Mucosa of stomach (tissue), 1 donor: ENCODE results near the gene NTN4.
"Not testable (repeated sequence)": the region's sequence is repeated elsewhere in the genome, so short reads cannot be mapped to it uniquely, and the experiment has no call there.

Experiments used
- H3K27me3 ChIP-seq: one replicate; pipeline ENCODE4 v1.7.0; 2013; ENCODE audit warnings: mild to moderate bottlenecking, low read length; ENCODE audit not compliant: control insufficient read depth, insufficient read depth
- H3K36me3 ChIP-seq: one replicate; pipeline ENCODE4 v1.7.0; 2013; ENCODE audit warnings: low read length; ENCODE audit not compliant: control insufficient read depth, insufficient read depth
- H3K4me1 ChIP-seq: one replicate; pipeline ENCODE4 v1.7.0; 2013; ENCODE audit warnings: mild to moderate bottlenecking, low read length; ENCODE audit not compliant: control insufficient read depth, insufficient read depth
- H3K4me3 ChIP-seq: one replicate; pipeline ENCODE4 v1.7.0; 2013; ENCODE audit warnings: low read length
- H3K9ac ChIP-seq: one replicate; pipeline ENCODE4 v1.7.0; 2013; ENCODE audit warnings: mild to moderate bottlenecking, low read length, moderate library complexity
- H3K9me3 ChIP-seq: one replicate; pipeline ENCODE4 v1.7.0; 2013; ENCODE audit warnings: mild to moderate bottlenecking, low read length, moderate library complexity; ENCODE audit not compliant: control insufficient read depth
- donor health status: Pancreatic carcinoma.

Gene NTN4

GRCh38 chr12:95763809-95764253 lies 26.7 kb downstream of the NTN4 start:
- no peaks in the 10 kb centered on the region for H3K4me1 ChIP-seq

GRCh38 chr12:95762123-95762785 lies 28.3 kb downstream of the NTN4 start:
- H3K36me3 ChIP-seq: no peaks in the 10 kb centered on the region
- H3K4me3 ChIP-seq: no peak overlapping the region
- no peaks in the 10 kb centered on the region for H3K9me3 ChIP-seq
- no peak overlapping the region for H3K9ac ChIP-seq
- H3K4me1 ChIP-seq: no peaks in the 10 kb centered on the region
- H3K27me3 ChIP-seq: no peaks in the 10 kb centered on the region

More at GRCh38 chr12:95763809-95764253, 26.7 kb downstream of the NTN4 start:
- no peak overlapping the region for H3K4me3 ChIP-seq
- H3K36me3 ChIP-seq: no peaks in the 10 kb centered on the region
- no peak overlapping the region for H3K9ac ChIP-seq
- no peaks in the 10 kb centered on the region for H3K9me3 ChIP-seq
- H3K27me3 ChIP-seq: no peaks in the 10 kb centered on the region

- H3K27me3 ChIP-seq: no peaks in the 10 kb centered on the region
- H3K9ac ChIP-seq: no peak overlapping the region
- no peaks in the 10 kb centered on the region for H3K36me3 ChIP-seq
- no peak overlapping the region for H3K4me3 ChIP-seq
- no peaks in the 10 kb centered on the region for H3K9me3 ChIP-seq
- H3K4me1 ChIP-seq: no peaks in the 10 kb centered on the region
Observed at GRCh38 chr12:95760371-95760770, 30.2 kb downstream of the NTN4 start.

- no peaks in the 10 kb centered on the region for H3K27me3 ChIP-seq
- no peaks in the 10 kb centered on the region for H3K9me3 ChIP-seq
- no peak overlapping the region for H3K4me3 ChIP-seq
- no peaks in the 10 kb centered on the region for H3K36me3 ChIP-seq
- H3K4me1 ChIP-seq: no peaks in the 10 kb centered on the region
- H3K9ac ChIP-seq: no peak overlapping the region
Observed at GRCh38 chr12:95759718-95760117, 30.8 kb downstream of the NTN4 start.

- H3K9ac ChIP-seq: no peak overlapping the region
- H3K36me3 ChIP-seq: no peaks in the 10 kb centered on the region
- H3K27me3 ChIP-seq: no peaks in the 10 kb centered on the region
- H3K4me3 ChIP-seq: no peak overlapping the region
- no peaks in the 10 kb centered on the region for H3K9me3 ChIP-seq
- no peaks in the 10 kb centered on the region for H3K4me1 ChIP-seq
Observed at GRCh38 chr12:95759039-95759438, 31.5 kb downstream of the NTN4 start.

GRCh38 chr12:95756362-95756761 lies 34.2 kb downstream of the NTN4 start:
- Histone ChIP-seq H3K4me3 (no peak overlapping the region), H3K4me1 (no peaks in the 10 kb centered on the region), H3K27me3 (no peaks in the 10 kb centered on the region), H3K9me3 (no peaks in the 10 kb centered on the region), H3K9ac (no peak overlapping the region), H3K36me3 (no peaks in the 10 kb centered on the region)

GRCh38 chr12:95755261-95755865 lies 35.2 kb downstream of the NTN4 start:
- Histone ChIP-seq H3K4me1 (no peaks in the 10 kb centered on the region), H3K4me3 (no peak overlapping the region), H3K9ac (no peak overlapping the region), H3K27me3 (no peaks in the 10 kb centered on the region), H3K9me3 (no peaks in the 10 kb centered on the region), H3K36me3 (no peaks in the 10 kb centered on the region)

GRCh38 chr12:95746062-95746461 lies 44.5 kb downstream of the NTN4 start:
- H3K4me3 ChIP-seq, H3K36me3 ChIP-seq, H3K9me3 ChIP-seq, H3K9ac ChIP-seq, H3K4me1 ChIP-seq, H3K27me3 ChIP-seq: not testable (repeated sequence)

GRCh38 chr12:95742586-95742985 lies 48.0 kb downstream of the NTN4 start:
- Histone ChIP-seq H3K4me1 (peaks cover 29% of the 10 kb centered on the region), H3K27me3 (no peaks in the 10 kb centered on the region), H3K9me3 (no peaks in the 10 kb centered on the region), H3K36me3 (no peaks in the 10 kb centered on the region), H3K4me3 (no peak overlapping the region), H3K9ac (no peak overlapping the region)

GRCh38 chr12:95741635-95742034 lies 48.9 kb downstream of the NTN4 start:
- no peaks in the 10 kb centered on the region for H3K36me3 ChIP-seq
- no peaks in the 10 kb centered on the region for H3K27me3 ChIP-seq
- H3K4me1 ChIP-seq: peaks cover 38% of the 10 kb centered on the region
- no peaks in the 10 kb centered on the region for H3K9me3 ChIP-seq
- no peak overlapping the region for H3K4me3 ChIP-seq
- H3K9ac ChIP-seq: no peak overlapping the region

- peaks cover 41% of the 10 kb centered on the region for H3K4me1 ChIP-seq
- H3K27me3 ChIP-seq: no peaks in the 10 kb centered on the region
Observed at GRCh38 chr12:95740751-95741150, 49.8 kb downstream of the NTN4 start.

GRCh38 chr12:95739561-95740313 lies 50.8 kb downstream of the NTN4 start:
- no peak overlapping the region for H3K4me3 ChIP-seq
- no peaks in the 10 kb centered on the region for H3K27me3 ChIP-seq
- peaks cover 41% of the 10 kb centered on the region for H3K4me1 ChIP-seq
- H3K9me3 ChIP-seq: no peaks in the 10 kb centered on the region
- no peak overlapping the region for H3K9ac ChIP-seq
- H3K36me3 ChIP-seq: no peaks in the 10 kb centered on the region

More at GRCh38 chr12:95740751-95741150, 49.8 kb downstream of the NTN4 start:
- no peak overlapping the region for H3K9ac ChIP-seq
- no peaks in the 10 kb centered on the region for H3K9me3 ChIP-seq
- H3K36me3 ChIP-seq: no peaks in the 10 kb centered on the region
- H3K4me3 ChIP-seq: no peak overlapping the region
